Esophagus squamous epithelium (tissue), 5 donors: ENCODE results near the gene PKDCC. TPM values are rescaled to one million over a fixed set of nuclear protein-coding genes. Genes with fewer than 3 reads are reported as not detected.

ENCODE experiments used
- DNase-seq: peaks from one replicate; lab custom pipeline; 2025; lab: John Stamatoyannopoulos, UW
- H3K27ac ChIP-seq, 4 donors: fragments of 200-600 bp; sonication (generic); one replicate each; pipeline ENCODE4 v1.5.1; 2016 to 2019; ENCODE audit warnings: mild to moderate bottlenecking in 1 of 4
- H3K27me3 ChIP-seq, 4 donors: fragments of 200-600 bp; sonication (generic); 1 replicate in 3 of 4; 2 replicates in 1 of 4; pipeline versions ENCODE4 v1.5.1 to v1.6.0; 2017 to 2021; ENCODE audit warnings: antibody characterized with exemption in 1 of 4
- H3K36me3 ChIP-seq, 3 donors: fragments of 200-600 bp; sonication (generic); one replicate each; pipeline ENCODE4 v1.5.1; 2016 to 2019
- H3K4me1 ChIP-seq, 3 donors: fragments of 200-600 bp; sonication (generic); one replicate each; pipeline ENCODE4 v1.5.1; 2017 to 2019
- H3K4me3 ChIP-seq, 4 donors: fragments of 200-600 bp; sonication (generic); 1 replicate in 3 of 4; 2 replicates in 1 of 4; pipeline ENCODE4 v1.5.1; 2016 to 2019; ENCODE audit warnings: mild to moderate bottlenecking in 2 of 4, moderate library complexity in 1 of 4
- H3K9me3 ChIP-seq, 3 donors: fragments of 200-600 bp; sonication (generic); one replicate each; pipeline ENCODE4 v1.5.1; 2016 to 2019
- POLR2A ChIP-seq, 4 donors: fragments of 450-650 bp; IDR thresholded peaks; one replicate each; pipeline ENCODE4 v1.6.1; 2017; ENCODE audit warnings: antibody characterized with exemption in 4 of 4, mild to moderate bottlenecking in 4 of 4, moderate library complexity in 3 of 4
- WGBS, 2 donors: methylation state at CpG; one replicate each; pipeline ENCODE4 v1.1.5; 2018; 5-methylcytosine and 5-hydroxymethylcytosine counted together
- intact Hi-C: fragments of 100-400 bp; cut with DNase I; formaldehyde crosslinking; loops from one replicate; pipeline ENCODE4 v1.15.0; 2022
- total RNA-seq, 4 donors: library from RNA; depleted of rRNA; stranded (reverse); fragments of >200 nt; gene quantifications; one replicate each; pipeline ENCODE4 v1.1.0, GENCODE V29; 2016
- TF ChIP-seq, protein P1 (sequence below), 6 experiments: fragments of 450-650 bp in 4 of 6; fragments of 200-600 bp in 2 of 6; sonication (generic) in 2 of 6; IDR thresholded peaks; one replicate each; pipeline ENCODE4 v1.5.1; 2016 to 2019; ENCODE audit warnings: antibody characterized with exemption in 6 of 6, mild to moderate bottlenecking in 4 of 6, moderate library complexity in 4 of 6
- donor health status: DM: yes; HTN: yes; CAD: no.

The PKDCC gene
- total RNA-seq, 4 donors from 2014 or later, result 0.53 to 16.8 (median 6.4) TPM

GRCh38 chr2:42045848-42046748, 1.7 kb upstream of the PKDCC start:
- Histone ChIP-seq H3K27me3 (peaks cover 0 to 89% (median 0%) of the 10 kb centered on the region in 4 donors), H3K4me3 (no peak overlapping the region), H3K4me1 (peaks cover 4 to 29% (median 12%) of the 10 kb centered on the region in 3 donors), H3K36me3 (no peaks in the 10 kb centered on the region), H3K9me3 (no peaks in the 10 kb centered on the region), H3K27ac (peak overlapping the region in 3 of 4 donors; percentile 69 to 89 (median 85))
- WGBS, 2 donors, result 61 to 67% methylated on average over 8 to 10 of the region's 12 CpGs
- no peak for TF ChIP-seq POLR2A (IDR thresholded peaks at IDR 0.05)
- TF ChIP-seq, protein P1, sequence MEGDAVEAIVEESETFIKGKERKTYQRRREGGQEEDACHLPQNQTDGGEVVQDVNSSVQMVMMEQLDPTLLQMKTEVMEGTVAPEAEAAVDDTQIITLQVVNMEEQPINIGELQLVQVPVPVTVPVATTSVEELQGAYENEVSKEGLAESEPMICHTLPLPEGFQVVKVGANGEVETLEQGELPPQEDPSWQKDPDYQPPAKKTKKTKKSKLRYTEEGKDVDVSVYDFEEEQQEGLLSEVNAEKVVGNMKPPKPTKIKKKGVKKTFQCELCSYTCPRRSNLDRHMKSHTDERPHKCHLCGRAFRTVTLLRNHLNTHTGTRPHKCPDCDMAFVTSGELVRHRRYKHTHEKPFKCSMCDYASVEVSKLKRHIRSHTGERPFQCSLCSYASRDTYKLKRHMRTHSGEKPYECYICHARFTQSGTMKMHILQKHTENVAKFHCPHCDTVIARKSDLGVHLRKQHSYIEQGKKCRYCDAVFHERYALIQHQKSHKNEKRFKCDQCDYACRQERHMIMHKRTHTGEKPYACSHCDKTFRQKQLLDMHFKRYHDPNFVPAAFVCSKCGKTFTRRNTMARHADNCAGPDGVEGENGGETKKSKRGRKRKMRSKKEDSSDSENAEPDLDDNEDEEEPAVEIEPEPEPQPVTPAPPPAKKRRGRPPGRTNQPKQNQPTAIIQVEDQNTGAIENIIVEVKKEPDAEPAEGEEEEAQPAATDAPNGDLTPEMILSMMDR (IDR thresholded peaks at IDR 0.05), result no peak
- no peak for DNase-seq
- intact Hi-C loops, result no loop called here

- intact Hi-C loops, result no loop called here
- H3K27ac ChIP-seq, result peak overlapping the region; percentile 56 to 89 (median 77)
- 12 to 13% methylated on average over 20 to 29 of the region's 39 CpGs for WGBS, 2 donors
- H3K4me1 ChIP-seq, result peaks cover 4 to 29% (median 12%) of the 10 kb centered on the region in 3 donors
- H3K27me3 ChIP-seq, result peaks cover 0 to 84% (median 0%) of the 10 kb centered on the region in 4 donors
- no peaks in the 10 kb centered on the region for H3K36me3 ChIP-seq
- no peak for DNase-seq
- H3K4me3 ChIP-seq, result peak overlapping the region; percentile 37 to 81 (median 59)
- no peak for TF ChIP-seq POLR2A (IDR thresholded peaks at IDR 0.05)
- TF ChIP-seq, protein P1 (IDR thresholded peaks at IDR 0.05), result no peak
- H3K9me3 ChIP-seq, result no peaks in the 10 kb centered on the region
These were observed 868 bp upstream of the PKDCC start for GRCh38 chr2:42046819-42047487.

DNA sequence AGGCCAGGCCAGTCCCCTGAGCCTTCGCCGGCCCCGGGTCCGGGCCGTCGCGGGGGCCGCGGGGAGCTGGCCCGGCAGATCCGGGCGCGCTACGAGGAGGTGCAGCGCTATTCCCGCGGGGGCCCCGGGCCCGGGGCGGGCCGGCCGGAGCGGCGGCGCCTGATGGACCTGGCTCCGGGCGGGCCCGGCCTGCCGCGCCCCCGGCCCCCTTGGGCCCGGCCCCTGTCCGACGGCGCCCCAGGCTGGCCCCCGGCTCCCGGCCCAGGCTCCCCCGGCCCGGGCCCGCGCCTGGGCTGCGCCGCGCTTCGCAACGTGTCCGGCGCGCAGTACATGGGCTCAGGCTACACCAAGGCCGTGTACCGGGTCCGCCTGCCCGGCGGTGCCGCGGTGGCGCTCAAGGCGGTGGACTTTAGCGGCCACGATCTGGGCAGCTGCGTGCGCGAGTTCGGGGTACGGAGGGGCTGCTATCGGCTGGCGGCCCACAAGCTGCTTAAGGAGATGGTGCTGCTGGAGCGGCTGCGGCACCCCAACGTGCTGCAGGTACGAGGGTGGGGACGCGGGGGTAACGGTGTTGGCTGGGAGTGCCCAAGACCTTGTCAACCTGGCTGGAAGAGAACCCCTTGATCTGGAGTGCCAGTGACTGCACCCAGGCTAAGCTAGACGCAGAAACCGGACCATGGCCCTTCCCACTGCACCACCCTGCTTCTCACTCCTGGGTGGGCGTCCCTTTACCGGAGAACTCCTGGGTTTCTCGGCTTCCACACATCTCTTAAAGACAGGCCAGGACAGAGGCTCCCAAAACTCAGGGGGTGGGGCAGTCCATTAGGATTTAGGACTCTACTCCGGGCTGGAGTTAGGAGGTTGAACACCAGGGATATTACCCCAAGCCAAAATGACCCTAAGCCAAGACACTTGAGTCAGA, 739 bp downstream of the PKDCC start:
- no peaks in the 10 kb centered on the region for H3K9me3 ChIP-seq
- H3K36me3 ChIP-seq, result no peaks in the 10 kb centered on the region
- peak overlapping the region; percentile 47 to 91 (median 81) for H3K27ac ChIP-seq
- no peak for DNase-seq
- peaks cover 0 to 73% (median 0%) of the 10 kb centered on the region in 4 donors for H3K27me3 ChIP-seq
- H3K4me1 ChIP-seq, result peaks cover 4 to 43% (median 17%) of the 10 kb centered on the region in 3 donors
- no peak for TF ChIP-seq POLR2A (IDR thresholded peaks at IDR 0.05)
- TF ChIP-seq, protein P1 (IDR thresholded peaks at IDR 0.05), result no peak
- intact Hi-C loops, result no loop called here
- H3K4me3 ChIP-seq, result peak overlapping the region; percentile 34 to 81 (median 59)
- WGBS, 2 donors, result 29% methylated on average over 1 of the region's 80 CpGs; no CpG with 5 or more reads in 1 of the 2 donors

GRCh38 chr2:42049221-42050009, 1.6 kb downstream of the PKDCC start:
- H3K9me3 ChIP-seq, result no peaks in the 10 kb centered on the region

More at GRCh38 chr2:42049221-42050009, 1.6 kb downstream of the PKDCC start:
- Histone ChIP-seq H3K4me3 (peak overlapping the region; percentile 34 to 81 (median 59)), H3K36me3 (no peaks in the 10 kb centered on the region), H3K27me3 (peaks cover 0 to 66% (median 0%) of the 10 kb centered on the region in 4 donors), H3K27ac (peak overlapping the region; percentile 47 to 91 (median 81)), H3K4me1 (peaks cover 4 to 50% (median 21%) of the 10 kb centered on the region in 3 donors)
- 58 to 65% methylated on average over 7 to 10 of the region's 11 CpGs for WGBS, 2 donors
- DNase-seq, result no peak
- intact Hi-C loops, result no loop called here
- TF ChIP-seq, protein P1 (IDR thresholded peaks at IDR 0.05), result no peak
- TF ChIP-seq POLR2A (IDR thresholded peaks at IDR 0.05), result no peak
